Calu3 (cell line): ENCODE data around the gene FZD8. TPM values are rescaled to one million over a fixed set of nuclear protein-coding genes. Genes with fewer than 3 reads are reported as not detected.

Source experiments
- BruUV-seq: library from RNA; stranded (reverse); fragments of 400-500 nt; replicated peaks from 2 replicates; lab custom pipeline; 2021; lab: Mats Ljungman, UMichigan
- CTCF ChIA-PET: fragments of 300-600 bp; sonication (Branson Sonifier 250); formaldehyde crosslinking; loops from one replicate; lab custom pipeline; 2022; ENCODE audit warnings: antibody characterized with exemption; lab: Charles Lee
- DNase-seq: peaks from one replicate; pipeline ENCODE4 v3.0.0; 2022
- H3K27ac Mint-ChIP-seq: one replicate; pipeline ENCODE4 v1.8.0; 2022; ENCODE audit warnings: mixed read lengths; ENCODE audit not compliant: unreplicated experiment
- H3K27me3 Mint-ChIP-seq: one replicate; pipeline ENCODE4 v1.8.0; 2022; ENCODE audit warnings: mixed read lengths; ENCODE audit not compliant: unreplicated experiment
- H3K36me3 Mint-ChIP-seq: one replicate; pipeline ENCODE4 v1.8.0; 2022; ENCODE audit warnings: mild to moderate bottlenecking, moderate library complexity, mixed read lengths; ENCODE audit not compliant: insufficient read depth, unreplicated experiment
- H3K4me1 Mint-ChIP-seq: one replicate; pipeline ENCODE4 v1.8.0; 2022; ENCODE audit warnings: mild to moderate bottlenecking, low read depth, mixed read lengths; ENCODE audit not compliant: unreplicated experiment
- H3K4me3 Mint-ChIP-seq: one replicate; pipeline ENCODE4 v1.8.0; 2022; ENCODE audit warnings: mild to moderate bottlenecking, low read depth, moderate library complexity, mixed read lengths; ENCODE audit not compliant: unreplicated experiment
- H3K9me3 Mint-ChIP-seq: one replicate; pipeline ENCODE4 v1.8.0; 2022; ENCODE audit warnings: low read depth, mixed read lengths; ENCODE audit not compliant: unreplicated experiment
- intact Hi-C: fragments of 100-400 bp; cut with micrococcal nuclease; formaldehyde crosslinking; loops from one replicate; pipeline ENCODE4 v1.10.0; 2022; ENCODE audit not compliant: unreplicated experiment
- total RNA-seq: library from RNA; stranded (reverse); gene quantifications from 2 replicates; pipeline ENCODE4 v1.2.3, GENCODE V29; 2022
- TF ChIP-seq, protein P1 (sequence below): fragments of 200-600 bp; IDR thresholded peaks from one replicate; pipeline ENCODE4 v1.8.0; 2022; ENCODE audit warnings: antibody characterized with exemption; ENCODE audit not compliant: unreplicated experiment

Gene FZD8
- total RNA-seq, 1 experiment from 2014 or later, result 3.7 TPM

DNA sequence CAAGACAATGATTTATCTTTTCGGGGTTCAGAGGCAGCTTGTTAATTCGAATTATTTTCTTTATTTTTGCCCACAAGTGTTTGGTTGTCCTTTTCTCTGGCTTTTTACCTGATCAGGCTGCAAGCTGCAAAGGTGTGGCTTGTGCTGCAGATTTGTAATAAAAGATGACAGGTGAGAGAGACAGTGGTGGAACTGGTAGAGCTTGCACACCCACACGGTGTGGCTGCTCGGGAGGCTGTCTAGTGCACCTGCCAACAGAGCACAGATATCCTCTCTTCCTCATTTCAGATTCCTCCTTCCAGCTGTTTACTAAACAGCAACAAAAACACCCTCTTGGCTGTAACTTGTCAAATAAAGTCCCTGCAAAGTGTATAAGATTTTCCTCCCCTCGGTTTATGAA is 27.8 kb downstream of the FZD8 start:
- TF ChIP-seq, protein P1, sequence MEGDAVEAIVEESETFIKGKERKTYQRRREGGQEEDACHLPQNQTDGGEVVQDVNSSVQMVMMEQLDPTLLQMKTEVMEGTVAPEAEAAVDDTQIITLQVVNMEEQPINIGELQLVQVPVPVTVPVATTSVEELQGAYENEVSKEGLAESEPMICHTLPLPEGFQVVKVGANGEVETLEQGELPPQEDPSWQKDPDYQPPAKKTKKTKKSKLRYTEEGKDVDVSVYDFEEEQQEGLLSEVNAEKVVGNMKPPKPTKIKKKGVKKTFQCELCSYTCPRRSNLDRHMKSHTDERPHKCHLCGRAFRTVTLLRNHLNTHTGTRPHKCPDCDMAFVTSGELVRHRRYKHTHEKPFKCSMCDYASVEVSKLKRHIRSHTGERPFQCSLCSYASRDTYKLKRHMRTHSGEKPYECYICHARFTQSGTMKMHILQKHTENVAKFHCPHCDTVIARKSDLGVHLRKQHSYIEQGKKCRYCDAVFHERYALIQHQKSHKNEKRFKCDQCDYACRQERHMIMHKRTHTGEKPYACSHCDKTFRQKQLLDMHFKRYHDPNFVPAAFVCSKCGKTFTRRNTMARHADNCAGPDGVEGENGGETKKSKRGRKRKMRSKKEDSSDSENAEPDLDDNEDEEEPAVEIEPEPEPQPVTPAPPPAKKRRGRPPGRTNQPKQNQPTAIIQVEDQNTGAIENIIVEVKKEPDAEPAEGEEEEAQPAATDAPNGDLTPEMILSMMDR, result no peak
- Mint-ChIP-seq H3K27ac (no peak overlapping the region), H3K4me3 (no peak overlapping the region), H3K9me3 (no peaks in the 10 kb centered on the region), H3K27me3 (peaks cover 74% of the 10 kb centered on the region), H3K36me3 (no peaks in the 10 kb centered on the region), H3K4me1 (no peaks in the 10 kb centered on the region)
- intact Hi-C loops, result no loop called here
- DNase-seq, result no peak
- CTCF ChIA-PET, result no interaction called here
- BruUV-seq, result no TSS peak

DNA sequence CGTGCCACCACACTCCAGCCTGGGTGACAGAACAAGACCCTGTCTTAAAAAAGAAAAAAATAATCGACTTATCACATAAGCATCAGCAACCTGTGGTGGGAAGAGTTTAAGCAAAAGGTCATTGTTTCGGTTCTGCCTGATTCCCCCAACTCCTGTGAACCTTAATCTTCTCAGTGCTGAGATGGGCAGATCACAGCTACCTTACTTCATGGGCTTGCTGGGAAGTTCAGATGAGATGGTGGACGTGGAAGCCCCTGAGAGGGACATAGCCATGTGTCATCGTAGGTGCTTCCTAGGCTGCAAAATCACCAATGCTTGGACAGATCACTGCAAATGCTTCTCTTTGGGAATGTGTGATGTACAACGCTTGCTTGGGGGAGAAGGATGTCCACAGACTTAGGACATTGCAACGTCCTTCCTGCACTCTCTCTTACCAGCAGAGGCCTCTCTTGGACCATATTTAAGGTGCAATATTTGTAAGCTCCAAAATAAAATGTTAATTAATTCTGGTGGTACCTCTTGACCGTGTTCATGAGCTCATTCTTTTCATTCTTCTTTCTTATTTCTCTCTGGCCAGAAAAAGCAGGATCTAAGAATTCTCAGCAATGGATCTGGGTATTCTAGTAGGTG is 28.4 kb downstream of the FZD8 start:
- Mint-ChIP-seq H3K27me3 (peaks cover 74% of the 10 kb centered on the region), H3K4me1 (no peaks in the 10 kb centered on the region), H3K27ac (no peak overlapping the region), H3K9me3 (no peaks in the 10 kb centered on the region), H3K36me3 (no peaks in the 10 kb centered on the region), H3K4me3 (no peak overlapping the region)
- CTCF ChIA-PET, result interaction anchor here (0.7 to 1.1 kb wide), 2 partner anchors 132 to 1166 kb away, joined by 4 to 5 read pairs; no protein-coding TSS in a partner anchor
- TF ChIP-seq, protein P1, result peak; percentile 26
- intact Hi-C loops, result no loop called here
- no peak for DNase-seq
- no TSS peak for BruUV-seq

DNA sequence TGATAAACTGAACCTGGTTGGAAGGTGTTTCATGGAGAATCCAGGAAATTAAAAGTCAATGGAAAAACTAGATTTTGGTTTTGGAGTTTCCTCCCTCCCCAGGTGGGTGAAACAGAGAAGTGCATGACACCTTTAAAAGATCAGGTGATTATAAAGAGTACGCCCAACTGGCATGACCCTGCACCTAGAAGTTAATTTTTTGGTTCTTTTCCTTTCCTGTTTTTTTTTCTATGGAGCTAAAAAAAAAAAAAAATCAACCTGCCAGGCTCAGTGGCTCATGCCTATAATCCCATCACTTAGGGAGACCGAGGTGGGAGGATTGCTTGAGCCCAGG is 29.0 kb downstream of the FZD8 start:
- Mint-ChIP-seq H3K4me1 (no peaks in the 10 kb centered on the region), H3K4me3 (no peak overlapping the region), H3K36me3 (no peaks in the 10 kb centered on the region), H3K27me3 (peaks cover 74% of the 10 kb centered on the region), H3K9me3 (no peaks in the 10 kb centered on the region), H3K27ac (no peak overlapping the region)
- TF ChIP-seq, protein P1, result no peak
- DNase-seq, result no peak
- intact Hi-C loops, result no loop called here
- no TSS peak for BruUV-seq
- CTCF ChIA-PET, result interaction anchor here (0.7 to 1.1 kb wide), 2 partner anchors 133 to 1166 kb away, joined by 4 to 5 read pairs; no protein-coding TSS in a partner anchor

DNA sequence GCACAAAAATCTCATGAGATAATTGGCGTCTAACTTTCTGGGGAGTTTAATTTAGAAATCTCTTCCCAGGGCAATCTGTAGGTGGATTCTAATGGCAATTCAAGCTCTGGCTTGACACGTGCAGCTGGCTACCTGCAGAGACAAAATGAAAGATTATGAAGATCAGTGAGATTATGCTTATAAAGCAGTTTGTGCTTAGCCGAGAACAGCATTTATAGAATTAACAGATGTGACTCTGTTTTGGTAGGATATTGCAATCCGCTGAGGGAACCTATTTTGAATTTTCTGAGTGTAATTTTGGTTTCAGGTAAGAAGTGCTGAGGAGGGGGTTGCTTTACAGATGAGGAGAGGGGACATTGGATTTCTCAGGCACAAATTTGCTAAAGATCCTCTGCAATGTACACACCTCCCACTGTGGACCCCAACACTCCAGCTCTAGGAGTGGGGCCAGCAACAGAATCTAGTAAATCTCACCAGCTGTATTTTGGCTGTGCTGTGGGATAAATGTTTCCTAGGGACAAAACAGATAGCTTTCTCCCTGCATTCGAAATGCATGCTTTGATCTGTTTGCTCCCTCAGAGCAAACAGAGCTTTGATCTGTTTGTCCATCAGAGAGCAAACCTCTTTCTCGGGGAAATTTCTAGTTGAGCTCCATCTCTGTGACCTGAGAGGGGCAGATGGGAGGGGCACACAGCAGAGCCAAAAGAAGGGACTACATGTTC is 29.6 kb downstream of the FZD8 start:
- intact Hi-C loops, result no loop called here
- TF ChIP-seq, protein P1, result no peak
- peaks cover 77% of the 10 kb centered on the region for H3K27me3 Mint-ChIP-seq
- no peaks in the 10 kb centered on the region for H3K4me1 Mint-ChIP-seq
- H3K27ac Mint-ChIP-seq, result no peak overlapping the region
- BruUV-seq, result no TSS peak
- CTCF ChIA-PET, result interaction anchor here (1.1 kb wide), 1 partner anchor 1167 kb away, joined by 5 read pairs; no protein-coding TSS in a partner anchor
- H3K9me3 Mint-ChIP-seq, result no peaks in the 10 kb centered on the region
- no peak overlapping the region for H3K4me3 Mint-ChIP-seq
- no peak for DNase-seq
- no peaks in the 10 kb centered on the region for H3K36me3 Mint-ChIP-seq
